Keratinocyte (primary cell): ENCODE results near the gene UNK. TPM values are rescaled to one million over a fixed set of nuclear protein-coding genes. Genes with fewer than 3 reads are reported as not detected.

ENCODE experiments used
- DNase-seq: peaks from one replicate; pipeline ENCODE4 v3.0.0-alpha.2; 2011; ENCODE audit warnings: low read depth, missing footprints, low spot score
- FAIRE-seq: peaks from 2 replicates; lab custom pipeline; 2011; peaks lifted over from hg19 to GRCh38; lab: Jason Lieb, UNC
- H2AFZ ChIP-seq: 2 replicates; pipeline ENCODE4 v1.6.0; 2012; ENCODE audit warnings: low read length, control low read depth, inconsistent platforms; ENCODE audit not compliant: control insufficient read depth
- H3K27ac ChIP-seq: 2 replicates; pipeline ENCODE4 v1.5.1; 2011; ENCODE audit warnings: low read length; ENCODE audit not compliant: control insufficient read depth, insufficient read depth
- H3K27me3 ChIP-seq: 3 replicates; pipeline ENCODE4 v1.6.0; 2011; ENCODE audit warnings: low read length; ENCODE audit not compliant: control insufficient read depth, insufficient read depth; ENCODE audit errors: extremely low read depth
- H3K36me3 ChIP-seq, 2 experiments: 2 replicates in 1 of 2; 3 replicates in 1 of 2; pipeline ENCODE4 v1.5.1; 2011; ENCODE audit warnings: low read length in 2 of 2, mild to moderate bottlenecking in 1 of 2; ENCODE audit not compliant: control insufficient read depth in 2 of 2, insufficient read depth in 2 of 2; ENCODE audit errors: extremely low read depth in 1 of 2
- H3K4me1 ChIP-seq: 3 replicates; pipeline ENCODE4 v1.5.1; 2011; ENCODE audit warnings: low read length; ENCODE audit not compliant: control insufficient read depth, insufficient read depth; ENCODE audit errors: extremely low read depth
- H3K4me2 ChIP-seq: 3 replicates; pipeline ENCODE4 v1.6.0; 2011; ENCODE audit warnings: low read depth, low read length; ENCODE audit not compliant: control insufficient read depth, insufficient read depth; ENCODE audit errors: extremely low read depth
- H3K4me3 ChIP-seq, 3 experiments: fragments of 200-600 bp in 1 of 3; sonication (generic) in 1 of 3; 2 replicates in 2 of 3; 3 replicates in 1 of 3; pipeline ENCODE4 v1.5.1; 2011 to 2016; ENCODE audit warnings: low read length in 3 of 3, mild to moderate bottlenecking in 3 of 3, control low read depth in 2 of 3, inconsistent platforms in 1 of 3, low read depth in 1 of 3, mixed read lengths in 1 of 3, mixed run types in 1 of 3, moderate library complexity in 1 of 3; ENCODE audit not compliant: control insufficient read depth in 2 of 3, insufficient read depth in 2 of 3; ENCODE audit errors: extremely low read depth in 1 of 3
- H3K79me2 ChIP-seq: 2 replicates; pipeline ENCODE4 v1.6.0; 2012; ENCODE audit warnings: low read length; ENCODE audit not compliant: control insufficient read depth, insufficient read depth
- H3K9ac ChIP-seq: 3 replicates; pipeline ENCODE4 v1.6.0; 2011; ENCODE audit warnings: low read length; ENCODE audit not compliant: control insufficient read depth, insufficient read depth; ENCODE audit errors: extremely low read depth
- H3K9me1 ChIP-seq: 3 replicates; pipeline ENCODE4 v1.6.0; 2011; ENCODE audit warnings: low read length; ENCODE audit not compliant: control insufficient read depth, insufficient read depth; ENCODE audit errors: extremely low read depth
- H3K9me3 ChIP-seq: 2 replicates; pipeline ENCODE4 v1.5.1; 2012; ENCODE audit warnings: low read depth, low read length; ENCODE audit not compliant: control insufficient read depth
- H4K20me1 ChIP-seq: 3 replicates; pipeline ENCODE4 v1.6.0; 2011; ENCODE audit warnings: low read length; ENCODE audit not compliant: control insufficient read depth, insufficient read depth; ENCODE audit errors: extremely low read depth
- CTCF ChIP-seq, 3 experiments: IDR thresholded peaks in 1 of 3; conservative IDR thresholded peaks in 1 of 3; optimal IDR thresholded peaks in 1 of 3; 2 replicates in 2 of 3; 3 replicates in 1 of 3; pipeline versions ENCODE3 to v1.5.1; 2011; ENCODE audit warnings: low read length in 3 of 3, mild to moderate bottlenecking in 3 of 3, moderate library complexity in 2 of 3, control low read depth in 1 of 3, inconsistent platforms in 1 of 3; ENCODE audit not compliant: insufficient read depth in 2 of 3; ENCODE audit errors: extremely low read depth in 1 of 3
- EZH2 ChIP-seq: IDR thresholded peaks from one replicate; pipeline ENCODE4 v1.6.1; 2012; ENCODE audit warnings: inconsistent platforms, mild to moderate bottlenecking, low read length, moderate library complexity
- dilution Hi-C: fragments of 300-500 bp; cut with MboI; formaldehyde crosslinking; loops from one replicate; pipeline ENCODE4 v1.7.0; 2020; ENCODE audit warnings: low sequenced_read_pairs; ENCODE audit not compliant: extremely low pct_ligation_motif_present
- polyA plus RNA-seq, 5 experiments: library from polyadenylated mRNA; depleted of rRNA in 3 of 5; stranded (reverse) in 3 of 5; stranded (forward) in 1 of 5; unstranded in 1 of 5; fragments of >200 nt; gene quantifications; 1 replicate in 1 of 5; 2 replicates in 3 of 5; 3 replicates in 1 of 5; pipeline versions ENCODE4 v1.2.1 to v1.2.3, GENCODE V29; 2011 to 2012; ENCODE audit warnings: missing spikeins in 2 of 5, low read depth in 1 of 5, low replicate concordance in 1 of 5

UNK gene
- polyA plus RNA-seq, 1 donor (not counting 4 experiments of a cell fraction or from before 2014, with no cell fraction given) = 13.0 TPM

- TF ChIP-seq CTCF (optimal IDR thresholded peaks at IDR 0.05 in 1 of 3, IDR thresholded peaks at IDR 0.05 in 1 of 3, conservative IDR thresholded peaks at IDR 0.05 in 1 of 3; ENCODE audit: extremely low read depth in 1 of 3, insufficient read depth in 2 of 3, low read length in 3 of 3) = no peak
- no peak for TF ChIP-seq EZH2
- peak overlapping the region; percentile 32 for H2AFZ ChIP-seq
- dilution Hi-C loops = no loop called here
Observed at GRCh38 chr17:75783803-75784472, 668 bp upstream of the UNK start.

DNA sequence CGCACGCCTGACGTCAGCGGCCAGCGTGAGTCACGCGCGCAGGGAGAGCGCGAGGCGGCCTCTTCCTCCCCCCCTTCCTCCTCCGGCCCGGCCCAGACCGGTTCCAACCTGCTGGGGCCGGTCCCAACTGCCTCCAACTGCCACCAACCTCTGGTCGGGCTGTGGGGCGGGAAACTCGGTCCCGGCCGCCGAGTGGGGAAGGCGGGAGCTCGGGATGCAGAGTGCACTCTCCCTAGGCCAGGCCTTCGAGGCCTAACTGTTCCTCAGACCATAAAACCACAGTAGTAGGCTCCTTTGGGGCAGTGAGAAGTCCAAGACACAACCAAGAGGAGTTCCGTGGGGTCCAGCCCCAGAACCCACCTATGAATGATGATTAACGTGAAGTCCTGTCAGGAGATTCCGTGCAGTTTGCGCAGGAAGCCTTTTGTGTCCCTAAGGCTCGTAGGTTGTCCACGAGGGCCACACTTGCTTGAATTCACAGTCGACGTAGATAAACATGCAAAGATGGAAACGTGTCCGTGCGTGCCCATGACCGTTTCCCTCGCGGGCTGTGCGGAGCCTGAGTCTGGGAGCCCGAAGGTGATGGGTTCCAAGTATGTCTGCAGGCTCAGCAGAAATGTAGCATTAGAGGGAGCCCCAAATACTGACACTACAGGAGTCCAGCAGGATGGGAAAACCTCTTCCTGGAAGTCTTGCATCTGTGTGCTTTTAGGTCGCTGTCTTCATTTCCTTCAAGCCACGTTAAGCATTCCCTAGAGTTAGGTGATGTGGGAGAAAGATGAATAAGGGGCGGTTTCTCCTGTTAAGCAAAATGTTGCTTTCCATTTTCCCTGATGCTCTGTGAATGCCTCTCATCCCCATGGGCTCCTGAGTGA, 647 bp downstream of the UNK start:
- Histone ChIP-seq H3K27ac (peak overlapping the region; percentile 95), H3K79me2 (peaks cover 11% of the 10 kb centered on the region), H3K4me3 (peak overlapping the region; percentile 57 to 72 (median 68)), H4K20me1 (no peaks in the 10 kb centered on the region), H3K9me1 (no peaks in the 10 kb centered on the region), H3K36me3 (no peaks in the 10 kb centered on the region), H3K9ac (peak overlapping the region; percentile 91), H3K9me3 (no peaks in the 10 kb centered on the region), H3K27me3 (no peaks in the 10 kb centered on the region), H3K4me2 (peak overlapping the region; percentile 65), H3K4me1 (peaks cover 39% of the 10 kb centered on the region), H2AFZ (peak overlapping the region; percentile 1)
- dilution Hi-C loops = no loop called here
- FAIRE-seq (peak; percentile 23), DNase-seq (no peak)
- no peak for TF ChIP-seq CTCF (optimal IDR thresholded peaks at IDR 0.05 in 1 of 3, IDR thresholded peaks at IDR 0.05 in 1 of 3, conservative IDR thresholded peaks at IDR 0.05 in 1 of 3; ENCODE audit: extremely low read depth in 1 of 3, insufficient read depth in 2 of 3, low read length in 3 of 3)
- no peak for TF ChIP-seq EZH2

More at GRCh38 chr17:75783803-75784472, 668 bp upstream of the UNK start:
- H3K9ac ChIP-seq = peak overlapping the region; percentile 91
- peak overlapping the region; percentile 95 for H3K27ac ChIP-seq
- DNase-seq (no peak), FAIRE-seq (no peak)
- H3K4me2 ChIP-seq = peak overlapping the region; percentile 98
- H3K27me3 ChIP-seq = no peaks in the 10 kb centered on the region
- H3K9me1 ChIP-seq = no peaks in the 10 kb centered on the region
- H3K36me3 ChIP-seq = no peaks in the 10 kb centered on the region
- H3K4me1 ChIP-seq = peaks cover 39% of the 10 kb centered on the region
- peaks cover 1% of the 10 kb centered on the region for H4K20me1 ChIP-seq
- H3K9me3 ChIP-seq = no peaks in the 10 kb centered on the region
- H3K4me3 ChIP-seq = peak overlapping the region; percentile 57 to 72 (median 68)
- H3K79me2 ChIP-seq = peaks cover 10% of the 10 kb centered on the region
